ENCODE data around the gene HRH1.

The HRH1 gene

GRCh38 chr3:11195201-11195600 is 40.9 kb downstream of the HRH1 start:
- H3K9ac ChIP-seq (ENCODE audit: low read length), result no peak overlapping the region
- no peaks in the 10 kb centered on the region for H3K27me3 ChIP-seq (ENCODE audit: low read length)
- H2AFZ ChIP-seq (ENCODE audit: low read depth, low read length, severe bottlenecking), result no peak overlapping the region
- no peaks in the 10 kb centered on the region for H3K36me3 ChIP-seq (ENCODE audit: low read length)
- no peaks in the 10 kb centered on the region for H3K79me2 ChIP-seq (ENCODE audit: insufficient read depth, low read length)
- no peak overlapping the region for H3K27ac ChIP-seq (ENCODE audit: low read depth, low read length)
- H3K9me2 ChIP-seq (replicated peaks; ENCODE audit: insufficient read depth, low read length), result no peaks in the 10 kb centered on the region
- no peaks in the 10 kb centered on the region for H4K20me1 ChIP-seq (ENCODE audit: low read depth, low read length)
- TF ChIP-seq EZH2phosphoT487 (conservative IDR thresholded peaks at IDR 0.05; ENCODE audit: low read length) (no peak), CTCF (IDR thresholded peaks at IDR 0.05; ENCODE audit: insufficient read depth, low read length, poor library complexity, severe bottlenecking) (no peak)
- H3F3A ChIP-seq (ENCODE audit: insufficient read depth), result no peaks in the 10 kb centered on the region
- H3K4me3 ChIP-seq (ENCODE audit: insufficient read depth, low read length, poor library complexity, severe bottlenecking), result no peak overlapping the region
- H3K9me3 ChIP-seq (ENCODE audit: insufficient read depth, low read length), result no peaks in the 10 kb centered on the region
- no peak overlapping the region for H3K4me2 ChIP-seq (ENCODE audit: low read depth, low read length, poor library complexity, severe bottlenecking)

GRCh38 chr3:11195721-11196332 is 41.5 kb downstream of the HRH1 start:
- Histone ChIP-seq H3K79me2 (ENCODE audit: insufficient read depth, low read length) (no peaks in the 10 kb centered on the region), H3K9ac (ENCODE audit: low read length) (no peak overlapping the region), H3K27me3 (ENCODE audit: low read length) (no peaks in the 10 kb centered on the region), H3F3A (ENCODE audit: insufficient read depth) (no peaks in the 10 kb centered on the region), H3K36me3 (ENCODE audit: low read length) (no peaks in the 10 kb centered on the region), H2AFZ (ENCODE audit: low read depth, low read length, severe bottlenecking) (no peak overlapping the region), H3K9me3 (ENCODE audit: insufficient read depth, low read length) (no peaks in the 10 kb centered on the region), H3K4me3 (ENCODE audit: insufficient read depth, low read length, poor library complexity, severe bottlenecking) (no peak overlapping the region), H4K20me1 (ENCODE audit: low read depth, low read length) (no peaks in the 10 kb centered on the region), H3K27ac (ENCODE audit: low read depth, low read length) (no peak overlapping the region), H3K9me2 (replicated peaks; ENCODE audit: insufficient read depth, low read length) (no peaks in the 10 kb centered on the region), H3K4me2 (ENCODE audit: low read depth, low read length, poor library complexity, severe bottlenecking) (no peak overlapping the region)
- TF ChIP-seq CTCF (IDR thresholded peaks at IDR 0.05; ENCODE audit: insufficient read depth, low read length, poor library complexity, severe bottlenecking) (no peak), EZH2phosphoT487 (conservative IDR thresholded peaks at IDR 0.05; ENCODE audit: low read length) (no peak)

- TF ChIP-seq CTCF (IDR thresholded peaks at IDR 0.05; ENCODE audit: insufficient read depth, low read length, poor library complexity, severe bottlenecking), result no peak
- TF ChIP-seq EZH2phosphoT487 (conservative IDR thresholded peaks at IDR 0.05; ENCODE audit: low read length), result no peak
- Histone ChIP-seq H3F3A (ENCODE audit: insufficient read depth) (no peaks in the 10 kb centered on the region), H3K9ac (ENCODE audit: low read length) (no peak overlapping the region), H3K9me3 (ENCODE audit: insufficient read depth, low read length) (no peaks in the 10 kb centered on the region), H3K9me2 (replicated peaks; ENCODE audit: insufficient read depth, low read length) (no peaks in the 10 kb centered on the region), H3K36me3 (ENCODE audit: low read length) (no peaks in the 10 kb centered on the region), H4K20me1 (ENCODE audit: low read depth, low read length) (no peaks in the 10 kb centered on the region), H3K4me2 (ENCODE audit: low read depth, low read length, poor library complexity, severe bottlenecking) (no peak overlapping the region), H3K79me2 (ENCODE audit: insufficient read depth, low read length) (no peaks in the 10 kb centered on the region), H3K27me3 (ENCODE audit: low read length) (no peaks in the 10 kb centered on the region), H3K27ac (ENCODE audit: low read depth, low read length) (no peak overlapping the region), H2AFZ (ENCODE audit: low read depth, low read length, severe bottlenecking) (no peak overlapping the region), H3K4me3 (ENCODE audit: insufficient read depth, low read length, poor library complexity, severe bottlenecking) (no peak overlapping the region)
These were observed 43.2 kb downstream of the HRH1 start for GRCh38 chr3:11197484-11197883.
